Osteocyte (in vitro differentiated cells): ENCODE data around the gene TRAP1. TPM values are rescaled to one million over a fixed set of nuclear protein-coding genes. Genes with fewer than 3 reads are reported as not detected.
A peak's percentile ranks its signal among the peaks of the same experiment; 100 is the strongest.

Source experiments
- DNase-seq: peaks from one replicate; pipeline ENCODE4 v3.0.0; 2021; ENCODE audit warnings: mixed read lengths; ENCODE audit not compliant: unreplicated experiment; ENCODE audit errors: extremely low spot score
- H3K27ac Mint-ChIP-seq: one replicate; pipeline ENCODE4 v1.8.0; 2021; ENCODE audit warnings: mild to moderate bottlenecking, mixed read lengths; ENCODE audit not compliant: unreplicated experiment
- H3K27me3 Mint-ChIP-seq: one replicate; pipeline ENCODE4 v1.8.0; 2021; ENCODE audit warnings: mixed read lengths; ENCODE audit not compliant: unreplicated experiment
- H3K36me3 Mint-ChIP-seq: one replicate; pipeline ENCODE4 v1.8.0; 2021; ENCODE audit warnings: mixed read lengths; ENCODE audit not compliant: unreplicated experiment
- H3K4me1 Mint-ChIP-seq: one replicate; pipeline ENCODE4 v1.8.0; 2021; ENCODE audit warnings: mixed read lengths; ENCODE audit not compliant: unreplicated experiment
- H3K4me3 Mint-ChIP-seq: one replicate; pipeline ENCODE4 v1.8.0; 2021; ENCODE audit warnings: mild to moderate bottlenecking, moderate library complexity, mixed read lengths; ENCODE audit not compliant: unreplicated experiment
- H3K9me3 Mint-ChIP-seq: one replicate; pipeline ENCODE4 v1.8.0; 2021; ENCODE audit warnings: mixed read lengths; ENCODE audit not compliant: unreplicated experiment
- total RNA-seq: library from RNA; stranded (reverse); gene quantifications from 2 replicates; pipeline ENCODE4 v1.2.1, GENCODE V29; 2021
- TF ChIP-seq, protein P1 (sequence below): fragments of 200-600 bp; sonication (generic); IDR thresholded peaks from 2 replicates; pipeline ENCODE4 v1.5.0; 2021; ENCODE audit warnings: antibody characterized with exemption, mild to moderate bottlenecking, moderate library complexity

TRAP1 gene
- total RNA-seq, 1 donor from 2014 or later = 81.9 TPM

- H3K27me3 Mint-ChIP-seq = no peaks in the 10 kb centered on the region
- H3K9me3 Mint-ChIP-seq = no peaks in the 10 kb centered on the region
- DNase-seq = no peak
- H3K27ac Mint-ChIP-seq = no peak overlapping the region
- TF ChIP-seq, protein P1, sequence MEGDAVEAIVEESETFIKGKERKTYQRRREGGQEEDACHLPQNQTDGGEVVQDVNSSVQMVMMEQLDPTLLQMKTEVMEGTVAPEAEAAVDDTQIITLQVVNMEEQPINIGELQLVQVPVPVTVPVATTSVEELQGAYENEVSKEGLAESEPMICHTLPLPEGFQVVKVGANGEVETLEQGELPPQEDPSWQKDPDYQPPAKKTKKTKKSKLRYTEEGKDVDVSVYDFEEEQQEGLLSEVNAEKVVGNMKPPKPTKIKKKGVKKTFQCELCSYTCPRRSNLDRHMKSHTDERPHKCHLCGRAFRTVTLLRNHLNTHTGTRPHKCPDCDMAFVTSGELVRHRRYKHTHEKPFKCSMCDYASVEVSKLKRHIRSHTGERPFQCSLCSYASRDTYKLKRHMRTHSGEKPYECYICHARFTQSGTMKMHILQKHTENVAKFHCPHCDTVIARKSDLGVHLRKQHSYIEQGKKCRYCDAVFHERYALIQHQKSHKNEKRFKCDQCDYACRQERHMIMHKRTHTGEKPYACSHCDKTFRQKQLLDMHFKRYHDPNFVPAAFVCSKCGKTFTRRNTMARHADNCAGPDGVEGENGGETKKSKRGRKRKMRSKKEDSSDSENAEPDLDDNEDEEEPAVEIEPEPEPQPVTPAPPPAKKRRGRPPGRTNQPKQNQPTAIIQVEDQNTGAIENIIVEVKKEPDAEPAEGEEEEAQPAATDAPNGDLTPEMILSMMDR = no peak
- H3K4me3 Mint-ChIP-seq = no peak overlapping the region
- peaks cover 5% of the 10 kb centered on the region for H3K4me1 Mint-ChIP-seq
- peaks cover 19% of the 10 kb centered on the region for H3K36me3 Mint-ChIP-seq
Measured at GRCh38 chr16:3655030-3655395, 62.3 kb downstream of the TRAP1 start.

DNA sequence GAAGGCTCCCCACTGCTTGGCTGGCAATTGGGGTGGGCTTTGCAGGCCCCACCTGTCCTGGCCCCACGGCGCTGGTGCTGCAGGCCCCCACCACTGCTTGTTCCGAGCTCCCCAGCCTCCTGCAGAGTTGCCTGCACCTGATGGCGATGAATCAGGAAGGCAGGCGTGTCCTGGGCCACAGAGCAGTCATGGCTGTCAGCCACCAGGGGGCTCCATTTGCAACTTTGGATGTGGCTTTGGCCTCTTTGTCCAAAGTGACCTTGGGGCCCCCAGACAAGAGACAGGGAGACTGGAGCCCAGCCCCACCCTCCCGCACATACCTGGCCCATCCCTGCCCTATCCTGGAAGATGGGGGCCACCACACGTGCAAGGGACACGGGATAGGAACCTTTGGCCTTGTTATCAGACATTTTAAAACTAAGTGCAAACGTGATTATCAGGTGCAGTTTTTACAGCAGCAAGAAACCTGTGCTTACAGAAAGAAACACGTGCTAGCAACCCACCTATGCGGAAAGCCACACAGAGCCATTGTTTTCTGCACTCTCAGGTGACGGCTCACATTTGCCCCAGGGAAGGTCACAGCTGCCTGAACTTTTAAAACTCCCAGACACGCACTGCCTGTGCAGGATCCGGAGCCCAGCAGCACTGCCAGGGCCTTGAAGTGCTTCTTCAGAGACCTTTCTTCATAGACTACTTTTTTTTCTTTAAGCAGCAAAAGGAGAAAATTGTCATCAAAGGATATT lies 62.9 kb downstream of the TRAP1 start, which contains the start of gene DNASE1:
Gene DNASE1 (plus strand): TSS at position 443 of the 743 bp plus-strand sequence. CDS start 683 bp downstream, outside the sequence.
- H3K36me3 Mint-ChIP-seq = peaks cover 14% of the 10 kb centered on the region
- TF ChIP-seq, protein P1 = peak; percentile 62
- H3K27me3 Mint-ChIP-seq = no peaks in the 10 kb centered on the region
- H3K4me1 Mint-ChIP-seq = peaks cover 4% of the 10 kb centered on the region
- no peak for DNase-seq
- no peak within 1 kb of the TSS for H3K4me3 Mint-ChIP-seq
- no peaks in the 10 kb centered on the region for H3K9me3 Mint-ChIP-seq
- H3K27ac Mint-ChIP-seq = no peak within 1 kb of the TSS

DNA sequence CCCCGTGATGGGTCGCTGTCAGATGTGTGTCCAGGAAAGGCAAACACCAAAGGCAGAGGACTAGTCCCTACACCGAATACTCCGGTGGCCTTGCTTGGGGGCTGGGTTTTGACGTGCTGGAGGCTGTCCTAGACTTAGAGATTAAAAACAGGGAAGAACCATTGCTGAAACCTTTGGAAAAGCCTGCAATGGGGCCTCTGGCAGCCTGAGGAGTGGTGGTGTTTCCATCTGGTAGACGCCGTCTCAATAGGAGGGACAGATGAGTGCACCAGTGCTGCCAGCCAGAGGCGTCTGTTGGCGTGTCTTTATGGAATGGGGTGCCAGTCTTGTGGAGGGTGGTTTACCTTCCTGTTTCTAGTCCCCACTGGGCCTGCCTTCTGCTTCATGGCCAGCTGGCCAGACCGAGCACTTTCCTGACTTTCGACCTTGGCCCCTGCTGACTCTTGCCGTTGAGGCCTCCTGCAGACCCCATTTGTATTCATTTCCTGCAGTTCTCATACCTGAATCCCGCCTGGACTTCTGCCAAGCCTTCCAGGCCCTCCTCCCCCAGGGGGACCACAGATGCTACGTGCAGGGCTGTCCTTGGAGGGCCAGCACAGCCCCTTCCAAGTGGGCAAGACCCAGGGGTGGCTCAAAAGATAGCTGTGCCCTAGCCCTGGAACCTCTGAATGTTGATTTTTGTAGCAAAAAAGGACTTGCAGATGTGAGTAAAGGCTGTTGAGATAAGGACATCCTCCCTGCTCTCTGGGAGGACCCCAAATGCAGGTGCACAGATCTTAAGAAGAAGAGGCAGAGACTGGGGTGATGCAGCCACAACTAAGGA lies 64.7 kb downstream of the TRAP1 start:
- H3K36me3 Mint-ChIP-seq = peaks cover 14% of the 10 kb centered on the region
- peak; percentile 73 for DNase-seq
- no peaks in the 10 kb centered on the region for H3K4me1 Mint-ChIP-seq
- H3K9me3 Mint-ChIP-seq = no peaks in the 10 kb centered on the region
- TF ChIP-seq, protein P1 = no peak
- no peak overlapping the region for H3K27ac Mint-ChIP-seq
- no peak overlapping the region for H3K4me3 Mint-ChIP-seq
- no peaks in the 10 kb centered on the region for H3K27me3 Mint-ChIP-seq

- H3K27me3 Mint-ChIP-seq = no peaks in the 10 kb centered on the region
- no peaks in the 10 kb centered on the region for H3K9me3 Mint-ChIP-seq
- H3K4me1 Mint-ChIP-seq = no peaks in the 10 kb centered on the region
- TF ChIP-seq, protein P1 = no peak
- peaks cover 7% of the 10 kb centered on the region for H3K36me3 Mint-ChIP-seq
- no peak overlapping the region for H3K27ac Mint-ChIP-seq
- peak; percentile 67 for DNase-seq
- no peak overlapping the region for H3K4me3 Mint-ChIP-seq
Measured at GRCh38 chr16:3651461-3652372, 65.6 kb downstream of the TRAP1 start.
